ENCODE data around the gene SLF2. TPM values are rescaled to one million over a fixed set of nuclear protein-coding genes. Genes with fewer than 3 reads are reported as not detected.

The SLF2 gene
- total and polyA plus RNA-seq, 9 of the 15 experiments (the other 6 are each of a cell fraction or from before 2014, with no cell fraction given) = 1.7 to 18.4 (median 7.8) TPM

DNA sequence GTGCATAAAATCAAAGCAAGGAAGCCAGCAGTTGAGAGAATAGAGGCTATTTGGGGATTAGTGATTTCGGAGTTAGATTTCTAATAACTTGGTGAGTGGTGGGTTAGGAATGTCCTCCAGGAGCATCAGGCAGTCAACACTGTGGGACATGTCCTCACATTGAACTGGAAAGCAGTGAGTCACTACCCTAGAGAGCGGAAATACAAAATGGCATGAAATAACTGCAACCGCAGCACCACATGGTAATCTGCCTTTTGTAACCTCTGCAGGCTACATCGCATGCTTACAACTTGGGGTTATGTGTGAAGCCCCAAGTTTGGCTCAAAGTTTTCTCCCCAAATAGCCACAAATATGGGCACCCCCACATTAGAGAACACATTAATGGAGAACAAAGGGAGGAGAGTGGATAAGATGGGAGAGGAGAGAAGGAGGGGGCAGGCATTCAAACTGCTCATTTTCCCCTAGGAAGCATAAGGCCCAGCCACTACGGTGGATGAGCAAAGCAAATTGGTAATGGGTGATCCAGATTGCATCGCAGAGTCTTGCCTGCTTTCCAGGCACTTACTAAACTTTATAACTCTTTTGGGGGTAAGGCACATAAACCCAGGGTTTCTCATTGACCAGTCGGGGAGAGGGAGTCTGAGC, 22.0 kb upstream of the SLF2 start (continued):
- TF ChIP-seq, protein P1, sequence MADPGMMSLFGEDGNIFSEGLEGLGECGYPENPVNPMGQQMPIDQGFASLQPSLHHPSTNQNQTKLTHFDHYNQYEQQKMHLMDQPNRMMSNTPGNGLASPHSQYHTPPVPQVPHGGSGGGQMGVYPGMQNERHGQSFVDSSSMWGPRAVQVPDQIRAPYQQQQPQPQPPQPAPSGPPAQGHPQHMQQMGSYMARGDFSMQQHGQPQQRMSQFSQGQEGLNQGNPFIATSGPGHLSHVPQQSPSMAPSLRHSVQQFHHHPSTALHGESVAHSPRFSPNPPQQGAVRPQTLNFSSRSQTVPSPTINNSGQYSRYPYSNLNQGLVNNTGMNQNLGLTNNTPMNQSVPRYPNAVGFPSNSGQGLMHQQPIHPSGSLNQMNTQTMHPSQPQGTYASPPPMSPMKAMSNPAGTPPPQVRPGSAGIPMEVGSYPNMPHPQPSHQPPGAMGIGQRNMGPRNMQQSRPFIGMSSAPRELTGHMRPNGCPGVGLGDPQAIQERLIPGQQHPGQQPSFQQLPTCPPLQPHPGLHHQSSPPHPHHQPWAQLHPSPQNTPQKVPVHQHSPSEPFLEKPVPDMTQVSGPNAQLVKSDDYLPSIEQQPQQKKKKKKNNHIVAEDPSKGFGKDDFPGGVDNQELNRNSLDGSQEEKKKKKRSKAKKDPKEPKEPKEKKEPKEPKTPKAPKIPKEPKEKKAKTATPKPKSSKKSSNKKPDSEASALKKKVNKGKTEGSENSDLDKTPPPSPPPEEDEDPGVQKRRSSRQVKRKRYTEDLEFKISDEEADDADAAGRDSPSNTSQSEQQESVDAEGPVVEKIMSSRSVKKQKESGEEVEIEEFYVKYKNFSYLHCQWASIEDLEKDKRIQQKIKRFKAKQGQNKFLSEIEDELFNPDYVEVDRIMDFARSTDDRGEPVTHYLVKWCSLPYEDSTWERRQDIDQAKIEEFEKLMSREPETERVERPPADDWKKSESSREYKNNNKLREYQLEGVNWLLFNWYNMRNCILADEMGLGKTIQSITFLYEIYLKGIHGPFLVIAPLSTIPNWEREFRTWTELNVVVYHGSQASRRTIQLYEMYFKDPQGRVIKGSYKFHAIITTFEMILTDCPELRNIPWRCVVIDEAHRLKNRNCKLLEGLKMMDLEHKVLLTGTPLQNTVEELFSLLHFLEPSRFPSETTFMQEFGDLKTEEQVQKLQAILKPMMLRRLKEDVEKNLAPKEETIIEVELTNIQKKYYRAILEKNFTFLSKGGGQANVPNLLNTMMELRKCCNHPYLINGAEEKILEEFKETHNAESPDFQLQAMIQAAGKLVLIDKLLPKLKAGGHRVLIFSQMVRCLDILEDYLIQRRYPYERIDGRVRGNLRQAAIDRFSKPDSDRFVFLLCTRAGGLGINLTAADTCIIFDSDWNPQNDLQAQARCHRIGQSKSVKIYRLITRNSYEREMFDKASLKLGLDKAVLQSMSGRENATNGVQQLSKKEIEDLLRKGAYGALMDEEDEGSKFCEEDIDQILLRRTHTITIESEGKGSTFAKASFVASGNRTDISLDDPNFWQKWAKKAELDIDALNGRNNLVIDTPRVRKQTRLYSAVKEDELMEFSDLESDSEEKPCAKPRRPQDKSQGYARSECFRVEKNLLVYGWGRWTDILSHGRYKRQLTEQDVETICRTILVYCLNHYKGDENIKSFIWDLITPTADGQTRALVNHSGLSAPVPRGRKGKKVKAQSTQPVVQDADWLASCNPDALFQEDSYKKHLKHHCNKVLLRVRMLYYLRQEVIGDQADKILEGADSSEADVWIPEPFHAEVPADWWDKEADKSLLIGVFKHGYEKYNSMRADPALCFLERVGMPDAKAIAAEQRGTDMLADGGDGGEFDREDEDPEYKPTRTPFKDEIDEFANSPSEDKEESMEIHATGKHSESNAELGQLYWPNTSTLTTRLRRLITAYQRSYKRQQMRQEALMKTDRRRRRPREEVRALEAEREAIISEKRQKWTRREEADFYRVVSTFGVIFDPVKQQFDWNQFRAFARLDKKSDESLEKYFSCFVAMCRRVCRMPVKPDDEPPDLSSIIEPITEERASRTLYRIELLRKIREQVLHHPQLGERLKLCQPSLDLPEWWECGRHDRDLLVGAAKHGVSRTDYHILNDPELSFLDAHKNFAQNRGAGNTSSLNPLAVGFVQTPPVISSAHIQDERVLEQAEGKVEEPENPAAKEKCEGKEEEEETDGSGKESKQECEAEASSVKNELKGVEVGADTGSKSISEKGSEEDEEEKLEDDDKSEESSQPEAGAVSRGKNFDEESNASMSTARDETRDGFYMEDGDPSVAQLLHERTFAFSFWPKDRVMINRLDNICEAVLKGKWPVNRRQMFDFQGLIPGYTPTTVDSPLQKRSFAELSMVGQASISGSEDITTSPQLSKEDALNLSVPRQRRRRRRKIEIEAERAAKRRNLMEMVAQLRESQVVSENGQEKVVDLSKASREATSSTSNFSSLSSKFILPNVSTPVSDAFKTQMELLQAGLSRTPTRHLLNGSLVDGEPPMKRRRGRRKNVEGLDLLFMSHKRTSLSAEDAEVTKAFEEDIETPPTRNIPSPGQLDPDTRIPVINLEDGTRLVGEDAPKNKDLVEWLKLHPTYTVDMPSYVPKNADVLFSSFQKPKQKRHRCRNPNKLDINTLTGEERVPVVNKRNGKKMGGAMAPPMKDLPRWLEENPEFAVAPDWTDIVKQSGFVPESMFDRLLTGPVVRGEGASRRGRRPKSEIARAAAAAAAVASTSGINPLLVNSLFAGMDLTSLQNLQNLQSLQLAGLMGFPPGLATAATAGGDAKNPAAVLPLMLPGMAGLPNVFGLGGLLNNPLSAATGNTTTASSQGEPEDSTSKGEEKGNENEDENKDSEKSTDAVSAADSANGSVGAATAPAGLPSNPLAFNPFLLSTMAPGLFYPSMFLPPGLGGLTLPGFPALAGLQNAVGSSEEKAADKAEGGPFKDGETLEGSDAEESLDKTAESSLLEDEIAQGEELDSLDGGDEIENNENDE (IDR thresholded peaks at IDR 0.05; ENCODE audit: low read depth, low read length) = no peak
- TF ChIP-seq ZNF175 (CRISPR knock-in tag; IDR thresholded peaks at IDR 0.05; ENCODE audit: low read depth) (0 out of 2 replicates have a peak, but pooled peaks have one; percentile 51), KLF6 (CRISPR knock-in tag; IDR thresholded peaks at IDR 0.05; ENCODE audit: borderline replicate concordance) (no peak), ZNF146 (CRISPR knock-in tag; IDR thresholded peaks at IDR 0.05; ENCODE audit: unreplicated experiment) (no peak), ZNF232 (CRISPR knock-in tag; IDR thresholded peaks at IDR 0.05) (no peak), TAF9B (IDR thresholded peaks at IDR 0.05; ENCODE audit: partially characterized antibody) (no peak), ZNF143 (CRISPR knock-in tag; IDR thresholded peaks at IDR 0.05) (no peak), ZNF584 (CRISPR knock-in tag; IDR thresholded peaks at IDR 0.05; ENCODE audit: low read depth) (0 out of 2 replicates have a peak, but pooled peaks have one; percentile 54), ZNF589 (CRISPR knock-in tag; IDR thresholded peaks at IDR 0.05; ENCODE audit: low read depth) (peak; percentile 73; the same call in 1 of the 2 replicates), POLR2G (IDR thresholded peaks at IDR 0.05; ENCODE audit: low read depth, low read length) (no peak), L3MBTL2 (IDR thresholded peaks at IDR 0.05) (peak; percentile 70)
- TF ChIP-seq, protein P2, sequence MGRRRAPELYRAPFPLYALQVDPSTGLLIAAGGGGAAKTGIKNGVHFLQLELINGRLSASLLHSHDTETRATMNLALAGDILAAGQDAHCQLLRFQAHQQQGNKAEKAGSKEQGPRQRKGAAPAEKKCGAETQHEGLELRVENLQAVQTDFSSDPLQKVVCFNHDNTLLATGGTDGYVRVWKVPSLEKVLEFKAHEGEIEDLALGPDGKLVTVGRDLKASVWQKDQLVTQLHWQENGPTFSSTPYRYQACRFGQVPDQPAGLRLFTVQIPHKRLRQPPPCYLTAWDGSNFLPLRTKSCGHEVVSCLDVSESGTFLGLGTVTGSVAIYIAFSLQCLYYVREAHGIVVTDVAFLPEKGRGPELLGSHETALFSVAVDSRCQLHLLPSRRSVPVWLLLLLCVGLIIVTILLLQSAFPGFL (CRISPR knock-in tag; IDR thresholded peaks at IDR 0.05) = no peak
